ENCODE measurements around the gene WFDC6.
A peak's percentile ranks its signal among the peaks of the same experiment; 100 is the strongest.

Gene WFDC6

DNA sequence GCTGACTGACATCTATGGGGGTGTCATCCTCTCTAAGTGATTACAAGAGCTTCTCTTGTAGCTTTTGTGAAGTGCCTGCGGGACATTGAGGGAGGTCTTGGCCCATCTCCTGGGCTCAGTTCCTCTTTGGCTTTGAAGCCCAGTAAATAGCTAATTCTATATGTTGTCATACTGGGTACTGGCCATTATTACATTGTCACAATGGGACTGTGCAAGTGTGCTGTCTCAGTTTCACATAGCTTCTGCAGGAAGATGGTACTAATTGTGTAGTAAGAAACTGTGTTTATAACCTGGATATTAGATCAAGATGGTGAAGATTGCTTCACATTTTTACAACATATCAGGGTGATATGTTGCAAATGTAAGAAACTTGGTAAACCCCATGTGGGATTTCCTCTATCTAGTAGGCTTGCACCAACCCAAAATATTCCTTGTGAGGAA lies 43.8 kb downstream of the WFDC6 start:
- Mint-ChIP-seq H3K4me3 (no peak overlapping the region), H3K27me3 (ENCODE audit: low read depth, poor library complexity) (peaks cover 32% of the 10 kb centered on the region), H3K27ac (no peak overlapping the region), H3K4me1 (no peaks in the 10 kb centered on the region), H3K9me3 (no peaks in the 10 kb centered on the region), H3K36me3 (ENCODE audit: low read depth) (no peaks in the 10 kb centered on the region)
- TF ChIP-seq, protein P1, sequence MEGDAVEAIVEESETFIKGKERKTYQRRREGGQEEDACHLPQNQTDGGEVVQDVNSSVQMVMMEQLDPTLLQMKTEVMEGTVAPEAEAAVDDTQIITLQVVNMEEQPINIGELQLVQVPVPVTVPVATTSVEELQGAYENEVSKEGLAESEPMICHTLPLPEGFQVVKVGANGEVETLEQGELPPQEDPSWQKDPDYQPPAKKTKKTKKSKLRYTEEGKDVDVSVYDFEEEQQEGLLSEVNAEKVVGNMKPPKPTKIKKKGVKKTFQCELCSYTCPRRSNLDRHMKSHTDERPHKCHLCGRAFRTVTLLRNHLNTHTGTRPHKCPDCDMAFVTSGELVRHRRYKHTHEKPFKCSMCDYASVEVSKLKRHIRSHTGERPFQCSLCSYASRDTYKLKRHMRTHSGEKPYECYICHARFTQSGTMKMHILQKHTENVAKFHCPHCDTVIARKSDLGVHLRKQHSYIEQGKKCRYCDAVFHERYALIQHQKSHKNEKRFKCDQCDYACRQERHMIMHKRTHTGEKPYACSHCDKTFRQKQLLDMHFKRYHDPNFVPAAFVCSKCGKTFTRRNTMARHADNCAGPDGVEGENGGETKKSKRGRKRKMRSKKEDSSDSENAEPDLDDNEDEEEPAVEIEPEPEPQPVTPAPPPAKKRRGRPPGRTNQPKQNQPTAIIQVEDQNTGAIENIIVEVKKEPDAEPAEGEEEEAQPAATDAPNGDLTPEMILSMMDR (IDR thresholded peaks at IDR 0.05): no peak
- DNase-seq: no peak

DNA sequence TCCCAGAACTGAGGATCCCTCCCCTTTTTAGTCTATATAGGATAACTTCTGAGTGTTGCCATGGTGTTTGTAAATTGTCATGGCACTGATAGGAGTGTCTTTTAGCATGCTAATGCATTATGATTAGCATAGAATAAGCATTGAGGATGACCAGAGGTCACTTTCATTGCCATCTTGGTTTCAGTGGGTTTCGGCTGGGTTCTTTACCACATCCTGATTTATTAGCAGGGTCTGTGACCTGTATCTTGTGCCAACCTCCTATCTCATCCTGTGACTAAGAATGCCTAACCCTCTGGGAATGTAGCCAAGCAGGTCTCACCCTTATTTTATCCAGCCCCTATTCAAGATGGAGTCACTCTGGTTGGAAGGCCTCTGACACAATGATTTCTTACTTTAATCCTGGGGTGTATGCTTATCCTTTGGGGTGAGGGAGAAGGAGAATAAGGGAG lies 50.2 kb downstream of the WFDC6 start:
- TF ChIP-seq, protein P1 (IDR thresholded peaks at IDR 0.05): no peak
- peaks cover 32% of the 10 kb centered on the region for H3K27me3 Mint-ChIP-seq (ENCODE audit: low read depth, poor library complexity)
- no peak for DNase-seq
- H3K36me3 Mint-ChIP-seq (ENCODE audit: low read depth): no peaks in the 10 kb centered on the region
- H3K4me3 Mint-ChIP-seq: no peak overlapping the region
- no peaks in the 10 kb centered on the region for H3K9me3 Mint-ChIP-seq
- no peak overlapping the region for H3K27ac Mint-ChIP-seq
- peaks cover 29% of the 10 kb centered on the region for H3K4me1 Mint-ChIP-seq

DNA sequence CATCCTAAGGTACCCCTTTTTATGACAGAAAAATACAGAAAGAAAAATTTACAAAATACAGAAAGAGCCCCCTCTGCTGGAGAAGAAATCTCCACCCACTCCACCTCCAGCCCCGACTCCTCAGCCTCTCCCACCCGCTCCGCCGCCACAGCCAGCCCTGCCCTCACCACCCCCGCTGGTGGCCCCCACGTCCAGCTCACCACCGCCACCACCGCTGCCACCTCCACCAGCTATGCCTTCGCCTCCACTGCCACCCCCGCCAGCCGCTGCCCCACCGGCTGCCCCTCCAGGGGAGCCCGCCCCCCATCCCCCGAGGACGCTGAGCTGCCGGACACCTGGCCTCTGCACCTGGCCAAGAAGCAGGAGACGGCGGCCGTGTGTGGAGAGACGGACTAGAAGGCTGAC lies 52.0 kb downstream of the WFDC6 start:
- H3K4me3 Mint-ChIP-seq: no peak overlapping the region
- peak; percentile 37 for DNase-seq
- H3K27me3 Mint-ChIP-seq (ENCODE audit: low read depth, poor library complexity): peaks cover 28% of the 10 kb centered on the region
- no peak overlapping the region for H3K27ac Mint-ChIP-seq
- no peaks in the 10 kb centered on the region for H3K9me3 Mint-ChIP-seq
- TF ChIP-seq, protein P1 (IDR thresholded peaks at IDR 0.05): peak; percentile 41
- H3K4me1 Mint-ChIP-seq: peaks cover 32% of the 10 kb centered on the region
- H3K36me3 Mint-ChIP-seq (ENCODE audit: low read depth): no peaks in the 10 kb centered on the region

DNA sequence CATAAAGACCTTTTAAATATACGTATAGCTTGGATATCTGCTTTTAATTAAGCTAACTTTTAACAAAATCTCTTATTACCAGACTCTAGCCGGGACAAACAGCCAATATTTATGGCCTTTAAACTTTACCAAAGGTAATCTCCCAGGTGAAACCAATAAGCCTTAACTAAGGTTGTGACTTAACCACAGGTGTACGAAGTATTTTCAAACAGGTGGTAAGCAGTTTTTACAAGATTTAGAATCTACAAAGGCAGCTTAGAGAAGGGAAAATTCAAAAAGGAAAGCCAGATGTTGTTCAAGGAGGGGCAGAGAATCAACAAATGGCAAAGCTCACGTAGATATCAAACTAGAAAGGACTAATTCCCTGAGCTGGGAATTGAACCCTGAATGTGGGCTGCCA lies 53.9 kb downstream of the WFDC6 start:
- DNase-seq: no peak
- Mint-ChIP-seq H3K9me3 (no peaks in the 10 kb centered on the region), H3K27ac (no peak overlapping the region), H3K36me3 (ENCODE audit: low read depth) (peaks cover 9% of the 10 kb centered on the region), H3K4me3 (no peak overlapping the region), H3K27me3 (ENCODE audit: low read depth, poor library complexity) (peaks cover 30% of the 10 kb centered on the region), H3K4me1 (peaks cover 32% of the 10 kb centered on the region)
- TF ChIP-seq, protein P1 (IDR thresholded peaks at IDR 0.05): no peak

DNA sequence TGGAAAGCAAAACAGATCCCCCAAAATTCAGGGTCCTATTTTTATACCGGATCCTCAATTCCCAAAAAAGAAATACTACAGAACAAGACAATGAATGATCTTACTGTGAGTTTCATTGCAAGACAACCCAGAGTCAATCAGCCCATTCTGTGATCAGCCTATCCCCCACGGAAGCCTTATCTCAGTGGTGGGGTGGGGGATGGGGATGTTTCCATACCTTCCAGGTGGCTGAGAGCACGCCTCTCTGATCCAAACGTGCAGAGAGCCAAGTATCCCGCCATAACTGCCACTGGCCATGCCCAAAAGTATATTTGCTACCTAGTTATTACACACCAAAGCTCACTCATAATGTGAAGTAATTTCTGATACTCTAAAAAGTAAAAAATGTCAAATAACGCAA lies 54.6 kb downstream of the WFDC6 start:
- Mint-ChIP-seq H3K4me1 (peaks cover 32% of the 10 kb centered on the region), H3K4me3 (no peak overlapping the region), H3K9me3 (no peaks in the 10 kb centered on the region), H3K27me3 (ENCODE audit: low read depth, poor library complexity) (peaks cover 23% of the 10 kb centered on the region), H3K27ac (no peak overlapping the region), H3K36me3 (ENCODE audit: low read depth) (peaks cover 14% of the 10 kb centered on the region)
- TF ChIP-seq, protein P1 (IDR thresholded peaks at IDR 0.05): no peak
- no peak for DNase-seq

Measured in nephron progenitor cell (in vitro differentiated cells).